Gastrocnemius medialis (tissue), 4 donors: Measurements from ENCODE around the gene CAMTA1.

ENCODE experiments used
- POLR2A ChIP-seq, 2 donors: fragments of 450-650 bp; IDR thresholded peaks; one replicate each; pipeline ENCODE4 v1.6.1; 2017; ENCODE audit warnings: antibody characterized with exemption in 2 of 2, mild to moderate bottlenecking in 2 of 2, moderate library complexity in 2 of 2
- TF ChIP-seq, protein P1 (sequence below), 5 experiments: fragments of 450-650 bp in 3 of 5; fragments of 200-600 bp in 2 of 5; sonication (generic) in 2 of 5; IDR thresholded peaks in 4 of 5; conservative IDR thresholded peaks in 1 of 5; 1 replicate in 4 of 5; 2 replicates in 1 of 5; pipeline ENCODE4 v1.5.1; 2016 to 2019; ENCODE audit warnings: antibody characterized with exemption in 5 of 5, mild to moderate bottlenecking in 3 of 5, moderate library complexity in 3 of 5

DNA sequence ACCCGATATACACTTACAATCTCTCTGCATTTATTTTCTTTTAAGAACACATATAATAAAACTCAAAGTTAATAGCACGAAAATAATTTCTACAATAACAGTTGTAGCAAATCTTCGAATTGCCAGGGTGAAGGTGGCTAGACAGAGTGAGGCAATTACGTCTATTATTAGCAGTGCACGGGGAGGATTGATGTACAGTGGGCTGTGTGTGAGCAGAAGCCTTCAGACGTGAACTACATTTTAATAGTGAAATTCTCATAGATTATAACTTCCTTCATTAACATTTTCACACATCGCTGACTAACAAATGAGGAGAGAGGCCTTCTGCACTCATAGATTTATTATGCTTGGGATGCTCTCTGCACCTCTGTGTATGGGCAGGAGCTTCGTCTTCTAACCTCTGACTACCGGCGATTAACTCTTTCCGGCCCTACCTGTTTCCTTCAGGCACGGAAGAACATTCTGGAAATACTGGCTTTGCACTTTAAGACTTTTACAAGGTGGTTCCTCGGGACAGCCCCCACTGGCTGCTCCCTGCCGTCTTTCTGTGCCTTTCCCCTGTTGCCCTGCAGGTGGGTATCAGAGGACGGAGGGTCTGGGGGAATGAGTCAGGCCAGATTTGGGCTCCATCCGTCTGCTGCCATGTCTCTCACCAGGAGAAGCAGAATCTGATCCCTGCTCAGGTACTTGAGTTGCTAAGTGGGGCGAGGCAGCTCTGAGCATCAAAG is 200.5 kb downstream of the CAMTA1 start:
- TF ChIP-seq, protein P1, sequence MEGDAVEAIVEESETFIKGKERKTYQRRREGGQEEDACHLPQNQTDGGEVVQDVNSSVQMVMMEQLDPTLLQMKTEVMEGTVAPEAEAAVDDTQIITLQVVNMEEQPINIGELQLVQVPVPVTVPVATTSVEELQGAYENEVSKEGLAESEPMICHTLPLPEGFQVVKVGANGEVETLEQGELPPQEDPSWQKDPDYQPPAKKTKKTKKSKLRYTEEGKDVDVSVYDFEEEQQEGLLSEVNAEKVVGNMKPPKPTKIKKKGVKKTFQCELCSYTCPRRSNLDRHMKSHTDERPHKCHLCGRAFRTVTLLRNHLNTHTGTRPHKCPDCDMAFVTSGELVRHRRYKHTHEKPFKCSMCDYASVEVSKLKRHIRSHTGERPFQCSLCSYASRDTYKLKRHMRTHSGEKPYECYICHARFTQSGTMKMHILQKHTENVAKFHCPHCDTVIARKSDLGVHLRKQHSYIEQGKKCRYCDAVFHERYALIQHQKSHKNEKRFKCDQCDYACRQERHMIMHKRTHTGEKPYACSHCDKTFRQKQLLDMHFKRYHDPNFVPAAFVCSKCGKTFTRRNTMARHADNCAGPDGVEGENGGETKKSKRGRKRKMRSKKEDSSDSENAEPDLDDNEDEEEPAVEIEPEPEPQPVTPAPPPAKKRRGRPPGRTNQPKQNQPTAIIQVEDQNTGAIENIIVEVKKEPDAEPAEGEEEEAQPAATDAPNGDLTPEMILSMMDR (IDR thresholded peaks at IDR 0.05 in 4 of 5, conservative IDR thresholded peaks at IDR 0.05 in 1 of 5) = no peak
- no peak for TF ChIP-seq POLR2A (IDR thresholded peaks at IDR 0.05)
